Gastrocnemius medialis (tissue), 4 donors: ENCODE measurements around the gene CELSR1. TPM values are rescaled to one million over a fixed set of nuclear protein-coding genes. Genes with fewer than 3 reads are reported as not detected.
"Not testable (repeated sequence)": the region's sequence is repeated elsewhere in the genome, so short reads cannot be mapped to it uniquely, and the experiment has no call there.

Experiments used
- ATAC-seq, 2 donors: fragments of 150-250 bp; one replicate each; pipeline ENCODE4 v1.9.1; 2016
- DNase-seq, 2 donors: peaks; one replicate each; pipeline ENCODE4 v3.0.0-alpha.2; 2019
- H3K27ac ChIP-seq, 4 donors: fragments of 200-600 bp; sonication (generic); 1 replicate in 1 of 4; 2 replicates in 3 of 4; pipeline ENCODE4 v1.5.1; 2016 to 2018; ENCODE audit warnings: mild to moderate bottlenecking in 2 of 4, moderate library complexity in 1 of 4
- H3K27me3 ChIP-seq, 3 donors: fragments of 200-600 bp; sonication (generic) in 2 of 3; 1 replicate in 1 of 3; 2 replicates in 2 of 3; pipeline versions ENCODE4 v1.5.1 to v1.6.0; 2016 to 2019; ENCODE audit warnings: mild to moderate bottlenecking in 1 of 3, moderate library complexity in 1 of 3
- H3K36me3 ChIP-seq, 2 donors: fragments of 200-600 bp; sonication (generic) in 1 of 2; one replicate each; pipeline ENCODE4 v1.5.1; 2017 to 2018
- H3K4me1 ChIP-seq, 2 donors: fragments of 200-600 bp; sonication (generic) in 1 of 2; one replicate each; pipeline ENCODE4 v1.5.1; 2016 to 2017; ENCODE audit warnings: mild to moderate bottlenecking in 2 of 2
- H3K4me3 ChIP-seq, 4 donors: fragments of 200-600 bp; sonication (generic) in 3 of 4; 1 replicate in 1 of 4; 2 replicates in 3 of 4; pipeline ENCODE4 v1.5.1; 2016 to 2019; ENCODE audit warnings: mild to moderate bottlenecking in 2 of 4
- H3K9me3 ChIP-seq, 3 donors: fragments of 200-600 bp; sonication (generic) in 2 of 3; 1 replicate in 1 of 3; 2 replicates in 2 of 3; pipeline ENCODE4 v1.5.1; 2016 to 2019
- POLR2A ChIP-seq, 2 donors: fragments of 450-650 bp; IDR thresholded peaks; one replicate each; pipeline ENCODE4 v1.6.1; 2017; ENCODE audit warnings: antibody characterized with exemption in 2 of 2, mild to moderate bottlenecking in 2 of 2, moderate library complexity in 2 of 2
- in situ Hi-C, 4 donors: fragments of 200-750 bp; cut with MboI; loops; one replicate each; pipeline versions ENCODE4 v1.15.0 to v1.8.0; 2017; ENCODE audit warnings: low sequenced_read_pairs in 4 of 4
- intact Hi-C: fragments of 100-400 bp; cut with DNase I; formaldehyde crosslinking; loops from one replicate; pipeline ENCODE4 v1.15.1; 2023; ENCODE audit warnings: low total_unique reads
- total RNA-seq, 4 donors: library from RNA; depleted of rRNA; stranded (reverse); fragments of >200 nt; gene quantifications; one replicate each; pipeline versions ENCODE4 v1.1.0 to v1.2.3, GENCODE V29; 2016
- TF ChIP-seq, protein P1 (sequence below), 5 experiments: fragments of 450-650 bp in 3 of 5; fragments of 200-600 bp in 2 of 5; sonication (generic) in 2 of 5; IDR thresholded peaks in 4 of 5; conservative IDR thresholded peaks in 1 of 5; 1 replicate in 4 of 5; 2 replicates in 1 of 5; pipeline ENCODE4 v1.5.1; 2016 to 2019; ENCODE audit warnings: antibody characterized with exemption in 5 of 5, mild to moderate bottlenecking in 3 of 5, moderate library complexity in 3 of 5

The CELSR1 gene
- total RNA-seq, 4 donors from 2014 or later: 0.10 to 1.5 (median 0.87) TPM

DNA sequence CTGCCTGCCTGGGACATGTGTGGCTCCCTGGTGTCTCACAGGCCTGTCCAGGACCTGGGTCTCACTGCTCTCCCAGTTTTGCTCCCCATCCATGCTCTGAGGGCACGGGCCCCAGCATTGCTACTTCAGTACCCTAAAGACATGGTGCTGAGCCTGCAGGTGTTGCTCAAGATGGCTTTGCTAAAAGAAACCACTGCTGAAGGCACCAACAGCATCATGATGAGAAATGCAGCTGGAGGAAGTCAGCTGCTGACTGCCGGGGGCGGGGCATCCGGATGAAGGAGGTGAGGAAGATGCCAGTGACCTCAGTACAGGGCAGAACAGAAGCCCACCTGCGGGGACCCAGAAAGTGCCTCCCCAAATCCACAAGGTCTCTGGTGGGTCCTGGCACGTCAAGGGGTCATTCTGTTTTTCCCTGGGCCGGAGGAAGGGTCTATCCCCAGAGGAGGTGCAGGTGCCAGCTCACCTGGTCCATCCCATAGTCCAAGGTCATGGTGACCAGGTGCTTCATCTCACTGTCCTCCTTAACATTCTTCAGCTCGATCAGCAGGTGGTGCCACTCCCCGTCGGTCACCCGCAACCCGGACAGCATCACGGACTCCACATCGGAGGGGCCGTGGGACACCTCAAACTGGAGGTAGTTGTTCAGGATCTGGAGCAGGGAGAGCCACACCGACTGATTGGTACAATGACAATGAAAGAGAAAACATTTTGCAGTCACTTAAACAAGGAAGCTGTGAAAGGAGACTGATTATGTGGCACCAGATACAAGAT is 138.0 kb downstream of the CELSR1 start:
- in situ Hi-C loops: loop anchor here in 1 of 4 donors (25.0 kb wide), 1 partner anchor 138 kb away; the partner anchor contains the start of gene CELSR1
- Histone ChIP-seq H3K4me3 (no peak overlapping the region), H3K36me3 (no peaks in the 10 kb centered on the region), H3K27ac (no peak overlapping the region), H3K4me1 (no peaks in the 10 kb centered on the region), H3K27me3 (no peaks in the 10 kb centered on the region), H3K9me3 (no peaks in the 10 kb centered on the region)
- intact Hi-C loops: no loop called here
- TF ChIP-seq POLR2A (IDR thresholded peaks at IDR 0.05): no peak
- TF ChIP-seq, protein P1, sequence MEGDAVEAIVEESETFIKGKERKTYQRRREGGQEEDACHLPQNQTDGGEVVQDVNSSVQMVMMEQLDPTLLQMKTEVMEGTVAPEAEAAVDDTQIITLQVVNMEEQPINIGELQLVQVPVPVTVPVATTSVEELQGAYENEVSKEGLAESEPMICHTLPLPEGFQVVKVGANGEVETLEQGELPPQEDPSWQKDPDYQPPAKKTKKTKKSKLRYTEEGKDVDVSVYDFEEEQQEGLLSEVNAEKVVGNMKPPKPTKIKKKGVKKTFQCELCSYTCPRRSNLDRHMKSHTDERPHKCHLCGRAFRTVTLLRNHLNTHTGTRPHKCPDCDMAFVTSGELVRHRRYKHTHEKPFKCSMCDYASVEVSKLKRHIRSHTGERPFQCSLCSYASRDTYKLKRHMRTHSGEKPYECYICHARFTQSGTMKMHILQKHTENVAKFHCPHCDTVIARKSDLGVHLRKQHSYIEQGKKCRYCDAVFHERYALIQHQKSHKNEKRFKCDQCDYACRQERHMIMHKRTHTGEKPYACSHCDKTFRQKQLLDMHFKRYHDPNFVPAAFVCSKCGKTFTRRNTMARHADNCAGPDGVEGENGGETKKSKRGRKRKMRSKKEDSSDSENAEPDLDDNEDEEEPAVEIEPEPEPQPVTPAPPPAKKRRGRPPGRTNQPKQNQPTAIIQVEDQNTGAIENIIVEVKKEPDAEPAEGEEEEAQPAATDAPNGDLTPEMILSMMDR (IDR thresholded peaks at IDR 0.05 in 4 of 5, conservative IDR thresholded peaks at IDR 0.05 in 1 of 5): no peak
- DNase-seq: no peak
- ATAC-seq: no peak

DNA sequence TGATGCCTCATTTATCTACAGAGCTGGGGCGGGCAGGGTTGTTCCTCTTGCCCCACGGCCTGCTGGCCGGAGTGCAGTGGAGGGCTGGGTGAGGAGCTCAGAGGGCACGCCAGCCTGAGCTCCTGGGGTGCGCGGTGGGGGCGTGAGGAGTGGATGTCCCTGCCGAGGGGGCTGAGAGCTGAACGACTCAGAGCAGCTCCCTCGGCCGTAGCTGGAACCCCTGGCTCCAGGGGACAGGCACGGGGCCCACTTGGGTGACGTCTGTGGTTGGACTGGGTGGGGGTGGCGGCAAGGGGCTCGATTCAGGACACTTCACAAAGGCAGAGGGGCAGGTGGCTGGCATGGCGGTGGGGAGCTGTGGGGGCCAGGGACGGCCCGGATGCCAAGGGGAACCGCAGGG is 139.5 kb downstream of the CELSR1 start:
- TF ChIP-seq, protein P1 (IDR thresholded peaks at IDR 0.05 in 4 of 5, conservative IDR thresholded peaks at IDR 0.05 in 1 of 5): no peak
- TF ChIP-seq POLR2A (IDR thresholded peaks at IDR 0.05): no peak
- H3K4me3 ChIP-seq: no peak overlapping the region
- no peaks in the 10 kb centered on the region for H3K36me3 ChIP-seq
- in situ Hi-C loops: loop anchor here in 1 of 4 donors (25.0 kb wide), 1 partner anchor 139 kb away; the partner anchor contains the start of gene CELSR1
- intact Hi-C loops: no loop called here
- DNase-seq (no peak), ATAC-seq (no peak)
- H3K27ac ChIP-seq: no peak overlapping the region
- H3K9me3 ChIP-seq: no peaks in the 10 kb centered on the region
- H3K4me1 ChIP-seq: no peaks in the 10 kb centered on the region
- no peaks in the 10 kb centered on the region for H3K27me3 ChIP-seq

DNA sequence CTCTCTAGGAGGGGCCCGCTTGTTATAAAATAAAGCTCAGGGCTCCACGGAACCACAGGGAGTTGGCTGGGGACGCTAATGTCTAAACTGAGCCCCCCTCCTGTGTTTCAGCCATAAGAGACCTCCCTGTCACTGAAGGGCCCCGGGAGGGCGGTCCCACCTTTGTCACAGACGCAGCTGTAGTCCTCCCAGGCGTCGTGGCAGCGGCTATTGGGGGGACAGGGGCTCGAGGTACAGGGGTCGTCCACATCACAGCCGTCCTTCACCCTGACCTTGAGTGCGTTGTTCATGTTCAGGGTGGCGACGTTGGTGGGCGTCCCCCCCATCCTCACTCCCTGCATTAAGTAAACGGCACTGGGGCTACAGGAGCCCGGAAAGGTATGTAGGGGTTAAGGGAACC is 139.9 kb downstream of the CELSR1 start:
- in situ Hi-C loops (loop anchor here in 1 of 4 donors (25.0 kb wide), 1 partner anchor 140 kb away; the partner anchor contains the start of gene CELSR1), intact Hi-C loops (no loop called here)
- no peak for ATAC-seq

DNA sequence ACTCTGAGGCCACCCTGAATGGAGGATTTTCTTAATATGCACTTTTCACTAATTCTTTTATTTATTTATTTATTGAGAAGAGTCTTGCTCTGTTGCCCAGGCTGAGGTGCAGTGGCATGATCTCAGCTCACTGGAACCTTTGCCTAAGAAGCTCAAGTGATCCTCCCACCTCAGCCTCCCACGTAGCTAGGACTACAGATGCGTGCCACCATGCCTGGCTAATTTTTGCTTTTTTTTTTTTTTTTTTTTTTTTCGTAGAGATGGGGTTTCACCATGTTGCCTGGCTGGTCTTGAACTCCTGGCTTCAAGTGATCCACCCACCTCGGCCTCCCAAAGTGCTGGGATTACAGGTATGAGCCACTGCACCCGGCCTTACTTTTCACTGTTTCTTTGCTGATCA is 140.4 kb downstream of the CELSR1 start:
- H3K4me3 ChIP-seq, H3K36me3 ChIP-seq, H3K27ac ChIP-seq, ATAC-seq, H3K9me3 ChIP-seq, intact Hi-C loops, H3K4me1 ChIP-seq, DNase-seq, H3K27me3 ChIP-seq: not testable (repeated sequence)
- in situ Hi-C loops: loop anchor here in 1 of 4 donors (25.0 kb wide), 1 partner anchor 140 kb away; the partner anchor contains the start of gene CELSR1

More for the DNA sequence above, 139.9 kb downstream of the CELSR1 start:
- no peak overlapping the region for H3K27ac ChIP-seq
- TF ChIP-seq, protein P1 (IDR thresholded peaks at IDR 0.05 in 4 of 5, conservative IDR thresholded peaks at IDR 0.05 in 1 of 5): no peak
- no peak for TF ChIP-seq POLR2A (IDR thresholded peaks at IDR 0.05)
- no peaks in the 10 kb centered on the region for H3K9me3 ChIP-seq
- no peak for DNase-seq
- H3K4me3 ChIP-seq: no peak overlapping the region
- no peaks in the 10 kb centered on the region for H3K36me3 ChIP-seq
- H3K27me3 ChIP-seq: no peaks in the 10 kb centered on the region
- no peaks in the 10 kb centered on the region for H3K4me1 ChIP-seq

DNA sequence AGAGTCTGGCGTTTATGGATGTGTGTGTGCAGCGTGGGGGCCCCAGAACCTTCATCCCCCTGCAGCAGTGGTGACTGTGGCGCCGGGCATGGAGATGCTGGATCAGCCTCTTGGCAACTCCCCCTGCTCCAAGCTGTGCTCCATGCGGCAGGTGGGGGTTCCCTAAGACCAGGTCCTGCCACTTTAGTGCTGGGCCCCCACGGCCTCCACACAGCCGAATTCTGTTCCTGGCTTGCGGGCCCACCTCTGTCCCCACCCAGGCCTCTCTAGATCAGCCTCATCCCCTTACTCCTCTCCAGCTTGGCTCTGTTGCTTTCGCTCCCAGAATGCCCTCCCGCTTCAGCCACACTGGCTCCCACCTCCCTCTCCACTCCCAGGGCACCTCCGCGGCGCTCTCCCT is 142.3 kb downstream of the CELSR1 start:
- in situ Hi-C loops: loop anchor here in 1 of 4 donors (25.0 kb wide), 1 partner anchor 142 kb away; the partner anchor contains the start of gene CELSR1
- no peak for TF ChIP-seq POLR2A (IDR thresholded peaks at IDR 0.05)
- TF ChIP-seq, protein P1 (IDR thresholded peaks at IDR 0.05 in 4 of 5, conservative IDR thresholded peaks at IDR 0.05 in 1 of 5): no peak
- Histone ChIP-seq H3K9me3 (no peaks in the 10 kb centered on the region), H3K4me3 (no peak overlapping the region), H3K4me1 (peaks cover 6 to 9% of the 10 kb centered on the region in 2 donors), H3K27ac (no peak overlapping the region), H3K27me3 (no peaks in the 10 kb centered on the region), H3K36me3 (no peaks in the 10 kb centered on the region)
- ATAC-seq (no peak), DNase-seq (no peak)
- intact Hi-C loops: no loop called here
